Activated T-helper 1 cell treated with anti-CD3 and anti-CD28 coated beads, Interleukin-2, amount 50 U/mL, for 16 hours (primary cell): ENCODE measurements around the gene COX7A2L.
"Not testable (repeated sequence)": the region's sequence is repeated elsewhere in the genome, so short reads cannot be mapped to it uniquely, and the experiment has no call there.

ENCODE experiments used
- DNase-seq, 2 donors: peaks; one replicate each; pipeline ENCODE4 v3.0.0-alpha.2; 2020; ENCODE audit warnings: low read depth in 1 of 2, low spot score in 1 of 2

COX7A2L gene, protein sequence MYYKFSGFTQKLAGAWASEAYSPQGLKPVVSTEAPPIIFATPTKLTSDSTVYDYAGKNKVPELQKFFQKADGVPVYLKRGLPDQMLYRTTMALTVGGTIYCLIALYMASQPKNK

DNA sequence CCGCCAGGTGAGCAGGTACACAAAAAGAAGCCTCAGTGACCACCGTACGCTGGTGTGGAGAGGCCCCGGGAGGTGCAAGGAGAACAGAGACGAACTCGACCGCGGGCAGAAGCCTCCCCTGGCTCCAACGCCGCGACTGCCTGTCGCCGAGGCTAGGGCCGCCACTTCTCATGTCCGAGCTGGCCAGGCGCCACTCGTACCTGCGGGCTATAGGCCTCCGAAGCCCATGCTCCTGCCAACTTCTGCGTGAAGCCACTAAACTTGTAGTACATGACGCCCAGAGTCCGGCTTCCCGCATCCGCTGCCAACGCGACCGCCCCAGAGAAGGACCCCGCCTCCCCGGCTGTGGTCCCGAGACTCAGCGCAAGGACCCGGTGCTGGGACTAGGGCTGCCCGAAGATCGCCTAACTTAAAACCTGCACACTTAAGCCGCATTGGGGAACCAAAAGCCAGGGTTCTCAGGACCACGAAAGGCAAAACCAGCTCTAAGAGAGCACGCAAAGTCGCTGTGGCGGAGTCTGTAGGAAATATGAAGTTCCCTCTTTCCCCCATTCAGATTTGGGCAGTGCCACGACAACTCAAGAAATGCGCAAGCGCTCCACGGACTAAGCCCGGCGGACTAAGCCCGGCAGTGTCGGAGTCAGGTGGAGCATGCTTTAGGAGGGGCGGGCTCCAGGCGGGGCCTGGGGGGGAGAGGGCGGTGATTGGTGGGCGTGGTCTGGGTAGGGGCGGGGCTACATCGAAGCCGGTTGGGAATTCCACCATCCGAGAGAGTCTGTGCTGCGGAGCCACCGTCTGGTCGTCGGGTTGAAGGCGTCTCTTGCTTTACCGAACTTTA lies at the start of gene COX7A2L:
COX7A2L (minus strand) TSS at position 328 of the 838 bp plus-strand sequence; CDS start at position 272, 56 bp downstream.
- DNase-seq = peak; percentile 92 to 94

DNA sequence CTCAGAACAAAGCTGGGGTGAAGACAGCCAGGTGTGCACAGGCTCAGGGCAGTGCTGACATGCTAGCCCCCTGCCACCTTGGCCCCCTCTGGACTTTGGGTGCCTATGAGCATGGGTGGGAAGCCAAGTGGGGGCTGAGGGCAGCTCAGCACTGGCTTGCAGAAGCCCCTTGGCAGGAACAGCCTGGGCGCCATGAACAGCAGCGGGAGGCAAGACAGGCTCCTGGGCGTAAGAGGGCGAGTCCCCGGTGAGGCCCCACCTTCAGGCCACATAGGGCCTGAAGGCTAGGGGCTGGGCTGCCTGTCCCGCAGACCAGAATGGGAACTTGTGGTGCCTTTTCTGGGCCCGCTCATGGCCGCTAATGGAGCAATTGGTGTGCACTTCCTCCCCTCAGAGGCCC lies 47.0 kb upstream of the COX7A2L start:
- no peak for DNase-seq

DNA sequence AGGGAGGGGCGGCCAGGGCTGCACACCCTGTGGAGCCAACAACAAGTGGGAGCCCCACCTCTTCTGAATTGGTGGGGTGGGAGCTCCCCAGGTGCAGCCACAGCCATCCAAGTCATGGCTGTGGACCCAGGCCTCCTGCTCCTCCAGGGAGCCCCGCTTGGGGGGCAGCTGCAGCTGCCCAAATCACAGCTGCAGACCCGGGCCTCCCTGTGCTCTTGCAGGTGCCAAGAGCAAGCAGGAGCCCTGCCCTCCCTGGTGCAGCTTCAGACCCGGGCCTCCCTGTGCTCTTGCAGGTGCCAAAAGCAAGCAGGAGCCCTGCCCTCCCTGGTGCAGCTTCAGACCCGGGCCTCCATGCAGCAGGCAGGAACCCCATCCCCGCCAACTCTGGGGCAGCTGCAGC lies 46.5 kb upstream of the COX7A2L start:
- DNase-seq = no peak

DNA sequence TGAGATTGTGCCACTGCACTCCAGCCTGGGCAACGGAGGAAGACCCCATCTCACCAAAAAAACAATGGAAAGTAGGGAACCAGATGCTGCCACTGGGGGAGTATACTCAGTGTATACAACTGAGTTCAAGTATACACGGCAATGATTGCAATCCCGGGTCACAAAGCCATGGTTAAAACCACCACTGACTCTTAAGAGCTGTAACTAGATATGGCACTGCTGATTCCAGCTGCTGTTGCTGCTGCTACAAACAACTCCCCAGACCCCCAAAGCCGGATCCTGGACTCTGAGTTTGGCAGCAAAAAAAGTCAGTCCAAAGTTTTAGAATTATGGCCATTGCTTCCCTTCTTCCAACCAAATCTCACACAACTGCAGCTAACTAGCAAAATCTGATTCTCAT lies 43.7 kb upstream of the COX7A2L start:
- no peak for DNase-seq

DNA sequence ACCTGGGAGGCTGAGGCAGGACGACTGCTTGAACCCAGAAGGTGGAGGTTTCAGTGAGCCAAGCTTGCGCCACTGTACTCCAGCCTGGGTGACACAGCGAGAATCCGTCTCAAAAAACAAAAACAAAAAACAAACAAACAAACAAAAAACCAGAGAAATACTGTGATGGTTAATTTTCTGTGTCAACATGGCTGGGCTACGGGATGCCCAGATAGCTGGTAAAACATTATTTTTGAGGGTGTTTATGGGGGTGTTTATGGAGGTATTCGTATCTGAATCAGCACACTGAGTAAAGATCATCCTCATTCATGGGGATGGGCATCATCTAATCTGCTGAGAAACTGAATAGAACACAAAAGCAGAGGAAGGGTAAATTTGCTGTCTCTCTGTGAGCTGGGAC lies 40.8 kb upstream of the COX7A2L start:
- no peak for DNase-seq

DNA sequence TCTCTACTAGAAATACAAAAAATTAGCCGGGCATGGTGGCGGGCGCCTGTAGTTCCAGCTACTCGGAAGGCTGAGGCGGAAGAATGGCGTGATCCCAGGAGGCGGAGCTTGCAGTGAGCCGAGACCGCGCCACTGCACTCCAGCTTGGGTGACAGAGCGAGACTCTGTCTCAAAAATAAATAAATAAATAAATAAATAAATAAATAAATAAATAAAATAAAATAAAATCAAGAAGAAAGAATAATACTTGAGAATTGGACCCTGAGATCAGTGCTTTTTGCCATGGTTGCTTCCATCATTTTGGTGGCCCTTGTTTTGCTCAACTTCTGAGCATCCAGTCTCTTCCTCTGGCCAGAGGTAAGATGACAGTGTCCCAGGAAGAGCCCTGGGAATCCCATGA lies 37.0 kb upstream of the COX7A2L start:
- DNase-seq = not testable (repeated sequence)

DNA sequence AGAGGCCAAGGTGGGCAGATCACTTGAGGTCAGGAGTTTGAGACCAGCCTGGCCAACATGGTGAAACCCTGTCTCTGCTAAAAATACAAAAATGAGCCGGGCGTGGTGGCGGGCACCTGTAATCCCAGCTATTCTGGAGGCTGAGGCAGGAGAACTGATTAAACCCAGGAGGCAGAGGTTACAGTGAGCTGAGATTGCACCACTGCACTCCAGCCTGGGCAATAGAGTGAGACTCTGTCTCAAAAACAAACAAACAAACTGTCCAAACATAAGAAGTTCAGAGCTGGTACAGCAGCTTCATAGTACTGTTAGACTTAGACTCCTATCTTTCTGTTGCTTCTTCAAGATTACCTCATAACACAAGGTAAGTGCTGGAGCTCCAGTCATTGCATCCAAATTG lies 32.3 kb upstream of the COX7A2L start:
- DNase-seq = not testable (repeated sequence)

DNA sequence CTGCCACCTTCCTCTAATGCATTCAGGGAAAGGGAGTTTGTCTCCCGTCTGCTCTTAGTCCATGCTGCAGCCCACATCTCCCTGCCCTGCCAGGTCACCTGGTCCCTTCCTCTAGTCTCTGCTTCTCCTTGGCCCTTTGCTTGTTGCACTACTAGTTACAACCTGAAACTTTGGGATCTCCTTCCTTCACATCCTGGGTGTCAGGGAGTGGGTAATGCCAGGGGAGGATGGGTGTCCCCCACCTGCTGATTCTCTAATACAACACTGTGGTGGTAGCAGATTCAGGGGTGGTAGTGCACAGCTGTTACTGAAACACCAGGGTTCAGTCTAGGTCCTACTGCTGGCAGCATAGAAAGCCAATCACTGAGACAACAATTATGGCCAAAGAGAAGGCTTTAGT lies 31.2 kb upstream of the COX7A2L start:
- no peak for DNase-seq

DNA sequence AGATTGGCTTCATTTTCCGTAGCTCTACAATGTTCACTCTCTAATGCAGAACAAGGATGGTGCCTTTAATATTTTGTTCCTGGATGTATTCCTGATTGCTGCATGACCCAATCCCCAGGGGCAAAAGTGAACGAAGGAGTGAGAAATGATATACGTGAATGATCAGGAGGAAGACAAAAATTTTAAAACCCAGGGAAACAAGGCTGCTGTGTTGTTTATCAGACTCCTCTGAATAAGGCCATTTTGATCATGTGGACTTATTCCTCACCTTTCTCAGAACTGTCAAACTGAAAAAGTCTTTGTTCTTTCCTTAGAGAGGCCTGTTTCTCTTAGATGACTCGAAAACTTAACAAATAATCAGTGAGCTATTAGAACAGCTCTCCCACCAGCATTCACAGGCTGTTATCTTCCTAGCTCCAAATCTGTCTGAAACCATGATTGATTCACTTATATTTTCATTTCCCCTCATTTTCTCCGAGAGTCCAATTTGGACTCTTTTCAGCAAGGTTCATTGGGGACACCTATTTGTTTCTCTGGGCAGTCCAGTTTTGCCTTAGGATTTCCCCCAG lies 29.5 kb upstream of the COX7A2L start:
- no peak for DNase-seq

DNA sequence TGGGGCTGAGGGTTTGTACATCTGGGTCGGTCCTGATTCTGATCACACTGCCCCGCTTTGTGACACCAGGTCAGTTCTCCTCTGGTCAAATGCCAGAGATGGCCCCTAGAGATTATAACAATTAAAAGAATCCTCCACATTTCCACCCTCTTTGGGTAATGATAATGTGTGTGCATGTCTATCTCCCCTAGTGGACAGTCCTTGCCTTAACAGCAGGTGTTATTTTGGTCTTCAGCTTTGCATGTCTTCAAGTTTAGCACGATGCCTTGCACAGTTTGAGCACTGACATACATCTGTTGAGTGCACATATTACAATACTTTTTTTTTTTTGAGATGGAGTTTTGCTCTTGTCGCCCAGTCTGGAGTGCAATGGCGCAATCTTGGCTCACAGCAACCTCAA lies 25.7 kb upstream of the COX7A2L start:
- no peak for DNase-seq

DNA sequence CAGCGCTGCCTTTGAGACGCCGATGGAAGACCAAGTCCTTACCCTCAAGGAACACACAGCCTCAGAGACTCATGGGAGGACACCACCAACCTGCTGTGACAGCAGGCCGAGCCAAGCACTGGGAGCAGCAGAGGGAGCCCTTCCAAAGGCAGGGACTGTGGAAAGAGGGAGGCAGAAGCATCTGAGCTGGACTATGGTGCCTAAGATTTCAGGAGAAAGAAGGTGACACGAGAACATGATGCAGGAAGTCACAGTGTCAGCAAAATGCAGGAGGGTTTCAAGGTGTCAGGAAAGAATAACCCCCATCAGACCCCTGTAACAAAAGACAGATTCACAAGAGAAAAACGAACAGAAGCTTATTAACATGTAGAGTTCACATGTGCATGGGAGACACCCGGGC lies 24.2 kb upstream of the COX7A2L start:
- no peak for DNase-seq

DNA sequence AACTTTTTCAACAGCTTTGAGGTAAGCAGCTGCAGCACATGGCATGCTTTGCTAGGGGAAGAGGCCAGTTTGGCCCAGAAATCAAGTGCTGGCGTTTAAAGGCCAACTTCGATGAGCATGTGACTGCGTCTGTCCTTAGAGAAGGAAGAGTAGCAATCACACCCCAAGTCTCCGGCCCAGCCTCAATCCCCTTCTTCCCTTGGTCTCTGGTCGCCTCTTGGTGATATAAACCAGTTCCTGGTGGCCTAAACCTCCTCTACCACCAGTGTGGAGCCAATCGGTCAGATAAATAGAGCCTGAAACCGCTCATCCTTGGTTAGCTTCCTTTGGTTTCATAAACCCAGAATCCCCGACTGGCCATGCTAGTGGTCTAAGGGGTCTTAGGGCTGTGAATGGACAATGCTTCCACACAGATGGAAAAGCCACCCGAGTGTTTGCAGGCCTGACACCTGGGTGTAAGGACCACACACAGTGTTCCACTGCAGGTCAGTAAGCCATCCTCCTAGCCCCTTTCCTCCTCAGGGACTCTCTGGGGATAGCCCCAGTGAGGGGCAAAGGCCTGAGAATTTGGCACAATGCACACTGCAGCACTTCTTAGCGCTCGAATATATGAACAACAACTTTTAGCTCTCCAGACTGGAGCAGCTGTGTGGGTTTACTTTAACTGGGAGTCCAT lies 23.0 kb upstream of the COX7A2L start:
- no peak for DNase-seq

DNA sequence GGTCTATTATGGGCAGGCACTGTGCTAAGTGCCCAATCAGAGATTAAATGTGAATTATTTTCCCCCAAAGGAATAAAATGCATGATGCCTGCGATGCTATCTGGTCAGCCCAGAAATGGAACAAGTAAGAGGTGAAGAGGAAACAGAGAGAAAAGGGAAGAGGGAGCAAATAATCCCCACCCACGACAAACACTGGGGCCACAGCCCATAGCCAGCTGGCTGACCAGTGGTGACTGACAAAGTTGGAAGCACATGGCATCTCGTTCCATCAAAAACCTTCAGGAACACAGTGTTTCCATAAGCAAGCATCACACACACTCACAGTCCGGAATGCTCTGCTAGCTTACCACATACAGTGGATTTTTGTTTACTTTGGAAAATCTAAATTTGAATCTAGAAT lies 21.1 kb upstream of the COX7A2L start:
- DNase-seq = no peak

DNA sequence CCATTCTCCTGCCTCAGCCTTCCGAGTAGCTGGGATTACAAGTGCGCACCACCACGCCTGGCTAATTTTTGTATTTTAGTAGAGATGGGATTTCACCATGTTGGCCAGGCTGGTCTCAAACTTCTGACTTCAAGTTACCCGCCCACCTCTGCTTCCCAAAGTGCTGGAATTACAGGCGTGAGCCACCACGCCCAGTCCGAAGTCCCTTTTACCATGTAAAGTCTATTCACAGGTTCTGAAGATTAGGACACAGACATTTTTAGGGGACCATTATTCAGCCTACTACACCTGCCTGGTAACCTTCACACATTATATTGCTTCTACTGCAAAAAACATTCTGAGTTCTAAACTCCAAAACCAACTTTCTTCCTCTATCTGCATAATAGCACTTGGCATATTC lies 19.0 kb upstream of the COX7A2L start:
- DNase-seq = not testable (repeated sequence)

DNA sequence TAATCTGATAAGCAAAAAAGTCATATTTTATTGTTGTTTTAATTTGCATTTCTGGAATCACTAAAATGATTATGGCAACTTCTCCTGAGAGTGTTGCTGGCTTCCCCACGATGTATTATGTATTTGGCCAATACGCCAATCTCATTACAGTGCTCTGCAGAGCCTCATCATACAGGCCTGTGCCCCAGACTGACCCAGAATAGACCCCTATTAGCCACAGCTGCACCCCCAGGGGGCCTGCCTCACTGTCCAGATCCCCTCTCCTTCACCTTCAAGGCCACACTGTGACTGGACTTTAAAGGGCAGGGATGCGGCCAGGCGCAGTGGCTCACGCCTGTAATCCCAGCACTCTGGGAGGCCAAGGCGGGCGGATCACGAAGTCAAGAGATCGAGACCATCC lies 17.4 kb upstream of the COX7A2L start:
- no peak for DNase-seq

DNA sequence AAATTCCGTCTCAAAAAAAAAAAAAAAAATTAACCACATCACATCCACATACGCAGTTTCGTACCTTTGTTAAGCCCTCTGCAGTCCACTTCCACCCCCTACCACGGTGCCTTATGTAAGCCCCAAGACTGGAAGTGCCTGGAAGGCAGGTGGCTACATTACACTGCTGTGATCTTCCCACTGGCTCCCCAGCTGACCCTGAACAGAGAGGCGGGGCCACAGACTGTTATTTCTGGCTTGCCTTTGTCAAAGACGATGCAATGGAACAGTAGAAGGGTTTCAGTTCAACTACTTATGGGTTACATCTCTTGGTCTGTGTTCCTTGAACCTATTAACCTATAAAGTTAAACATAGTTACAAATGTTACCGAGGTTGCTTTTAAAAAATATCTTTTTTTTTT lies 15.7 kb upstream of the COX7A2L start:
- no peak for DNase-seq

DNA sequence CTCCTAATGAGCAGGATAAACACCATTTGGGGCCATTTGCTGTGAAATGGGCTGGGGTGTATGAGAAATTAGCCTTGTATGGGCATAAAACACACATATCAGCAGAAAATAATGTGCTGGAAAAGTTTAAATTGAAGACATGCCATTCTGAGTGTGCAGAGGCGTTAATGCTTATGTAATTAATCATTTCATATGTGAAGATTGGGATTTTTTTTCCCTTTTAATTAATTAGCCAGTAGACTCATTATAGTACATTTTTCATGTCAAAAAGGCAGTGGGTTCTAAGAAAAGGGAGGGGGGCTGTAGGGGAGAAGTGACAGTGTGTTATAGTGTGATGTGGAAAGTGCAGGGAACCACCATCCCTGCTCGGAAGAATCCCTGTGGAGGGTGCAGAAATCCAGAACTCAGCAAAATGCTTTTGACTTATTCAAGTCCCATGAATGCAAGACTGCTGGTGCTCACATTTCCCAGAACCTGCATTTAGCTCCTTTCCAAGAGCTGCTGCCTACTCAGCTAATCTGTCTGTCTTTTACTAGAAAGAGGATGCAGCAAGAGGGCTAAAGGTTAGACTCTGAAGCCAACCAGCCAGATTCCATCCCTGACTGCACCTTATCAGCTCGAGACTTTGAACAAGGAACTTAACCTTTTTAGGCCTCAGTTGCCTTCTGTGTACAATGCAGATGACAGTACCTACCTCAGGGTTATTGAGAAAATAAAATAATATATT lies 11.6 kb upstream of the COX7A2L start:
- no peak for DNase-seq

DNA sequence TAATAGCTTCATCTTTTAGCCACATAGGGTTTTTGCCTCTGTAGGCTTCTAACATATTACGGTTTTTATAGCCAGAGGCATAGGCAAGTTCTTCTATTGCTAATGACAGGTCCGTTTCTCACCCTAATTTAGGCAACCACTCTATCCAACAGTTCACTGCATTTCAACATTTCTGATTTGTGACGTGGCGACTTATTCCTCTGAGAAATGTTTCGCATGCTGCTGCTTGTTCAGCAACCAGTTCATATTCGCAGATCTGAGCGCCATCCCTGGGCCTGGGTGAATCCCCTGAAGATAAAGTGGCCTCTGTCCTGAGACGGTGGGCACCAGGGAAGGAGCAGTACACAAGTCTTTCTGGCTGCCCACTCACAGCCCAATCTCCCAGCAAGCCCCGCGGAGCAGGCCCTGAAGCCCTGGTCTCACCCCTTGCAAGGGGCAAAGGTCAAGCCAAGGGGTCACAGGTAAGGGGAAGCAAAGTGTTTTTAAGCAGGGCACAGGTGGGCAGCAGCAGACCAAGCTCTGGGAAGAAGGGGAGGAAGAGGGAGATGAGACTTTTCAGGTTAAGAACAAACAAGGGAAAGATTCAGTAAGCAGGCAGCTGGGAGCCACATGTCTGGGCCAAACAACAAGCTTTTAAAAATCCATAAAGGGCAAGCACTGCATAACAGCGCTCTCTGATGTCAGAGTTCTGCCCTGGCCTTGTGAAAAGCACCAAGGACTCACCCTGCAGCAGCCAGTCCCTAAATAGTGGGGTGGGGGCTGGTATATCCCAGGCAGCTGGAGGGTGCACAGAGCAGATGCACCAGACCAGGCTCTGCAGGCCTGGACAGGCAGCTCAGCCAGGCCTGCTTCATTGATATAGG lies 10.8 kb upstream of the COX7A2L start:
- no peak for DNase-seq

DNA sequence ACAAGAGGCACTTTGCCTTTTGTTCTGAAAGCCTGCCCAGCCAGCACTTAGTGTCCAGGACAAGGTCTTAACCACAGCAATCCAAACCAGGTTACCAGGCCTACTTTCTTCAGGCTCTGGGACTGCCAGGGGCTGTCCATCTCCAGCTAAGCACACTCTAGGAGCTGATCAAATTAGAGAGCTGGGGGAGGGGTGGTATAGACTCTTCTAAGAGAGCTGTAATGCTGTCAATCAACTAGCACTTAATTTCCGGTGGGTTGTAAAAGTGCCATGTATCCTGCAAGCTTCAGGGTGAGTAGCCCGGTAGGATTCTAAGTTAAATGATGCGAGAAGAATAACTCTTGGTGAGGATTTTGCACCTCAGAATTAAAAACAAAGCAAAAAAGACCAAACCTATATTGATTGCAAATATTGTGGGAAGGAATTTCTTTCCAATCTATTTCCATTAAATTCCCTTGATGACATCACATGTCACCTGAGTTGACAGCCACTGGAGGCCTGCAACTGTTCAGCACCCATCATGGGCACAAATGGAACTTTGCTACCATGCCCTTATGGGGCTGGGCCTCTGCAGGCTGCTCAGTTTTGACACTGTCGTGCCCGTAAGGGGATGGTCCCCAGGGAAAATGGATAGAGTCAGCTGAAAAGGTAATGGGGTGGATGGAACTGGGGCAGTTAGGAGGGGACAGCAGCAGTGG lies 8.7 kb upstream of the COX7A2L start:
- DNase-seq = no peak
